Activated naive CD8-positive, alpha-beta T cell treated with anti-CD3 and anti-CD28 coated beads, Interleukin-2, amount 50 U/mL, for 16 hours (primary cell): ENCODE measurements around the gene KRTAP12-1.
"Not testable (repeated sequence)": the region's sequence is repeated elsewhere in the genome, so short reads cannot be mapped to it uniquely, and the experiment has no call there.

Experiments
- DNase-seq: peaks from one replicate; pipeline ENCODE4 v3.0.0-alpha.2; 2020; ENCODE audit warnings: low read depth, low spot score

The KRTAP12-1 gene

DNA sequence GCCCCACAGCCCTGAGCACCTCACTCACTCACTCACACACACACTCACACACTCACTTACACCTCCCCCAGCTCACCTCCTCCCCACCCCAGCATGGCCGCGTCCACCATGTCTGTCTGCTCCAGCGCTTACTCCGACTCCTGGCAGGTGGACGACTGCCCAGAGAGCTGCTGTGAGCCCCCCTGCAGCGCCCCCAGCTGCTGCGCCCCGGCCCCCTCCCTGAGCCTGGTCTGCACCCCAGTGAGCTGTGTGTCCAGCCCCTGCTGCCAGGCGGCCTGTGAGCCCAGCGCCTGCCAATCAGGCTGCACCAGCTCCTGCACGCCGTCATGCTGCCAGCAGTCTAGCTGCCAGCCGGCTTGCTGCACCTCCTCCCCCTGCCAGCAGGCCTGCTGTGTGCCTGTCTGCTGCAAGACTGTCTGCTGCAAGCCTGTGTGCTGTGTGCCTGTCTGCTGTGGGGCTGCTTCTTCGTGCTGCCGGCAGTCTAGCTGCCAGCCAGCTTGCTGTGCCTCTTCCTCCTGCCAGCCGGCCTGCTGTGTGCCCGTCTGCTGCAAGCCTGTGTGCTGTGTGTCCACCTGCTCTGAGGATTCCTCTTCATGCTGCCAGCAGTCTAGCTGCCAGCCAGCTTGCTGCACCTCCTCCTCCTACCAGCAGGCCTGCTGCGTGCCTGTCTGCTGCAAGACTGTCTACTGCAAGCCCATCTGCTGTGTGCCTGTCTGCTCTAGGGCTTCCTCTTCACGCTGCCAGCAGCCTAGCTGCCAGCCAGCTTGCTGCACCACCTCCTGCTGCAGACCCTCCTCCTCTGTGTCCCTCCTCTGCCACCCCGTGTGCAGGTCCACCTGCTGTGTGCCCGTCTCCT, 35.4 kb downstream of the KRTAP12-1 start, which contains the start of gene KRTAP10-11:
TSS of gene KRTAP10-11 (plus strand) at position 49 of the 856 bp plus-strand sequence. CDS start at position 94, 45 bp downstream.
- not testable (repeated sequence) for DNase-seq

GRCh38 chr21:44644878-44645277, 37.1 kb downstream of the KRTAP12-1 start:
- DNase-seq: no peak

DNA sequence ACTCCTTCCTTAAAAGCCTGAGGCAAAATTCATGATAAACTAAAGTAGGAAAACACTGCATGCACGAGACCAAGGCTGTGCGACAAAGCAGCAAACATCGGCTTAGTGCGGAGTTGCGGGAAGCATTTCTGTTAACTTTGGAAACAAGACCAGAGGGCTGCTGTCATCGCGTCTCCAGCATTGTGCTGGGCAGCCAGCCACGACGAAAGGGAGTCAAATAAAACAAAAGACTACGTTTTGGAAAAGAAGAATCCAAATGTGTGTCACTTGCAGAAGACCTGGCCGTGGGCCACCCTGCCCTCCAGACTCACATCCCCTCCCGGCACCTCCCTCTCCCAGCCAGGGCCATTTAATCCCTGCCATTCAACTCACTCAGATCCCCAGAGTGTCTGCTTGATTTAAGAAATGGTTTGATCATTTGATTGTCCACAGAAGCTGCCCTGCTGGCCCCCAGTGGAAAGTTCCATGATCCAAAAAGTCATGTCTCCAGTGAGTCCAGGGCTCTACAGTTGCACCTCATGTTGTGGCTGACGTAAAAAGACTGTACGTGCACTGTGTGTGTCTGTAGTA, 38.1 kb downstream of the KRTAP12-1 start:
- DNase-seq: no peak

DNA sequence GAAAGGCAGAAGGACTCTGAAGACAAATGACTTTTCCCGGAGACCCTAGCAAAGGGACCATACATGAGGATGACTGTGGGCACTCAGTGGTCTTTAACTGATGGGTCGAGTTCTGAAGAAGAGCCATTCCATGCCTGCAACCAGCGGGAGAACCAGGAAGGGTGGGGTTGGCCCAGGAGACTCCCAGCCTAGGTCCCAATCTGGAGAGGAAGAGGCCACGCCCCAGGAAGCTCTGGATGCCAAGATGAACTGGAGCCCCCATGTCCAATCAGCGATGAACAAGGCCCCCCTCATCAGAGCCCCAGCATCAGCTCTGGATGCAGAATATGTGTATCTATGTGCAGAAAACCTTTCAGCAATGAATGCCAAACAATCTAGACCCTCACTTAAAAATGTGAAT, 41.2 kb downstream of the KRTAP12-1 start:
- no peak for DNase-seq

DNA sequence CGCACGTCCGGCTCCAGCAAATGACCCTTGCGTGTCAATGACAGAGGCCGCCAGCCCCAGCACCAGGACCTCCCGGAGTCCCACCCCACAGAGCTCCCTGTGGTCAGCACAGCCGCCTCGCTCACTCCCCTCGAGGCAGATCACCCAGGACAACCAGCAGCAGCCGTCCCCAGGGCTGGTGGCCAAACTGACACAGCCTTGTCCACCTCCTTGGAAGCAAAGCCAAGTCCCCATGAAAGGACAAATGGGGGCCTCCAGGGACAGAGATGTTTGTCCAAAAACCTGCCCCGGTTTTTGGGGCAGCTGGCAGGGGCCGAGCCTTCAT, 42.7 kb downstream of the KRTAP12-1 start:
- DNase-seq: no peak

GRCh38 chr21:44638506-44639330, 43.2 kb downstream of the KRTAP12-1 start:
- DNase-seq: not testable (repeated sequence)

GRCh38 chr21:44637851-44638348, 44.1 kb downstream of the KRTAP12-1 start:
- not testable (repeated sequence) for DNase-seq

- DNase-seq: no peak
Measured at GRCh38 chr21:44637018-44637850, 44.7 kb downstream of the KRTAP12-1 start, which contains the start of gene KRTAP10-10. Gene KRTAP10-10, plus strand, starts transcription at chr21:44637356. Its CDS starts 62 bp downstream, at chr21:44637418.

GRCh38 chr21:44636209-44637017, 45.5 kb downstream of the KRTAP12-1 start:
- DNase-seq: no peak

DNA sequence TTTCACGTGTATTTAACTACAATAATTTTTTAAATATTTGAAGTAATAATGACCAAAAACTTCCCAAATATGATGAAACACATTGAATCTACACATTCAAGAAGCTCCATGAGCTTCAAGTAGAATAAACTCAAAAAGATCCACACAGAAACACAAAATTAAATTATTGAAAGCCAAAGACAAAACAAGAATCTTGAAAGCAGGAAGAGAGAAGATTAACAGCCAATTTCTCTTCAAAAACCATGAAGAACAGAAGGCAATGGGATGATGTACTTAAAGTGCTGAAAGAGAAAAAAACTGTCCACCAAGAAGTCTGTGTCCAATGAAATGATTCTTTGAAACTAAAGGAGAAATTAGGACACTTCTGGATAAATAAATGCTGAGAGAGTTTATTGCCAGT, 49.9 kb downstream of the KRTAP12-1 start:
- DNase-seq: no peak
